B cell (primary cell): ENCODE data around the gene NPEPPS. TPM values are rescaled to one million over a fixed set of nuclear protein-coding genes. Genes with fewer than 3 reads are reported as not detected.

Source experiments
- ATAC-seq: fragments of 200-7000 bp; cut with Tn5 transposase; one replicate; pipeline ENCODE4 v1.10.0; 2021; ENCODE audit warnings: low read depth, mild to moderate bottlenecking, moderate number of reproducible peaks, moderate library complexity
- CTCF ChIA-PET: fragments of 350-600 bp; sonication (Branson Sonifier 250); formaldehyde crosslinking; loops from one replicate; lab custom pipeline; 2021; ENCODE audit warnings: antibody characterized with exemption, inconsistent platforms; lab: Charles Lee
- POLR2A ChIA-PET: fragments of 350-600 bp; sonication (Branson Sonifier 250); formaldehyde crosslinking; loops from one replicate; lab custom pipeline; 2021; ENCODE audit warnings: antibody characterized with exemption; lab: Charles Lee
- DNase-seq: peaks from one replicate; pipeline ENCODE4 v3.0.0; 2013
- H2AFZ ChIP-seq: 2 replicates; pipeline ENCODE4 v1.6.1; 2012; ENCODE audit warnings: mild to moderate bottlenecking, low read depth, low read length; ENCODE audit not compliant: insufficient read depth, poor library complexity, severe bottlenecking
- H3K27ac ChIP-seq, 2 donors: 1 replicate in 1 of 2; 2 replicates in 1 of 2; pipeline ENCODE4 v1.5.1; 2012 to 2013; ENCODE audit warnings: low read length in 2 of 2, mild to moderate bottlenecking in 2 of 2, moderate library complexity in 1 of 2
- H3K27me3 ChIP-seq, 4 experiments: fragments of 200-600 bp in 1 of 4; sonication (generic) in 1 of 4; replicated peaks in 1 of 4; 1 replicate in 2 of 4; 2 replicates in 2 of 4; pipeline versions ENCODE4 v1.6.1 to v1.7.0; 2013 to 2016; ENCODE audit warnings: low read length in 3 of 4, mild to moderate bottlenecking in 2 of 4, mixed read lengths in 1 of 4, moderate library complexity in 1 of 4; ENCODE audit not compliant: insufficient read depth in 4 of 4, control insufficient read depth in 3 of 4; ENCODE audit errors: control extremely low read depth in 1 of 4
- H3K36me3 ChIP-seq, 2 experiments: replicated peaks in 1 of 2; 1 replicate in 1 of 2; 2 replicates in 1 of 2; pipeline versions ENCODE4 v1.6.1 to v1.7.1; 2013; ENCODE audit warnings: low read length in 1 of 2; ENCODE audit not compliant: insufficient read depth in 2 of 2, control insufficient read depth in 1 of 2; ENCODE audit errors: control extremely low read depth in 1 of 2, extremely low read depth in 1 of 2
- H3K4me1 ChIP-seq, 2 donors: fragments of 200-600 bp in 1 of 2; sonication (generic) in 1 of 2; 1 replicate in 1 of 2; 2 replicates in 1 of 2; pipeline versions ENCODE4 v1.5.1 to v1.6.1; 2013 to 2017; ENCODE audit warnings: low read length in 2 of 2; ENCODE audit not compliant: control insufficient read depth in 2 of 2, insufficient read depth in 2 of 2
- H3K4me2 ChIP-seq: replicated peaks from 2 replicates; pipeline ENCODE3; 2012; ENCODE audit warnings: mild to moderate bottlenecking, low read depth, low read length; ENCODE audit not compliant: poor library complexity, severe bottlenecking
- H3K4me3 ChIP-seq, 5 experiments: fragments of 200-600 bp in 1 of 5; sonication (generic) in 1 of 5; 1 replicate in 3 of 5; 2 replicates in 2 of 5; pipeline versions ENCODE4 v1.5.1 to v1.7.0; 2011 to 2016; ENCODE audit warnings: low read length in 4 of 5, mild to moderate bottlenecking in 4 of 5, low read depth in 2 of 5, control low read depth in 1 of 5, moderate library complexity in 1 of 5; ENCODE audit not compliant: insufficient read depth in 1 of 5; ENCODE audit errors: control extremely low read depth in 1 of 5, extremely low read depth in 1 of 5
- H3K79me2 ChIP-seq: fragments of 200-600 bp; sonication (generic); one replicate; pipeline ENCODE4 v1.6.0; 2016; ENCODE audit warnings: low read length; ENCODE audit not compliant: control insufficient read depth, insufficient read depth
- H3K9ac ChIP-seq: fragments of 200-600 bp; sonication (generic); 2 replicates; pipeline ENCODE4 v1.6.1; 2017; ENCODE audit warnings: mild to moderate bottlenecking, low read length, moderate library complexity
- H3K9me3 ChIP-seq, 3 donors: one replicate each; pipeline versions ENCODE4 v1.6.1 to v1.7.1; 2013; ENCODE audit warnings: low read length in 2 of 3; ENCODE audit not compliant: control insufficient read depth in 2 of 3, insufficient read depth in 1 of 3; ENCODE audit errors: control extremely low read depth in 1 of 3
- H4K20me1 ChIP-seq: 2 replicates; pipeline ENCODE4 v1.6.0; 2012; ENCODE audit warnings: mild to moderate bottlenecking, low read length; ENCODE audit not compliant: insufficient read depth, control insufficient read depth, poor library complexity, severe bottlenecking
- H3K27ac Mint-ChIP-seq: one replicate; pipeline ENCODE4 v1.8.0; 2021; ENCODE audit warnings: mixed read lengths
- H3K27me3 Mint-ChIP-seq: one replicate; pipeline ENCODE4 v1.8.0; 2021; ENCODE audit warnings: mixed read lengths
- H3K4me1 Mint-ChIP-seq: one replicate; pipeline ENCODE4 v1.8.0; 2021; ENCODE audit warnings: mixed read lengths
- H3K4me3 Mint-ChIP-seq: one replicate; pipeline ENCODE4 v1.8.0; 2021; ENCODE audit warnings: mixed read lengths
- H3K9me3 Mint-ChIP-seq: one replicate; pipeline ENCODE4 v1.8.0; 2022; ENCODE audit warnings: mixed read lengths; ENCODE audit not compliant: insufficient read depth
- EZH2 ChIP-seq: IDR thresholded peaks from 2 replicates; pipeline ENCODE4 v1.6.1; 2012; ENCODE audit warnings: borderline replicate concordance, low read depth, mild to moderate bottlenecking, moderate library complexity, low read length; ENCODE audit not compliant: insufficient read depth, poor library complexity, severe bottlenecking
- WGBS: methylation state at CpG from one replicate; pipeline ENCODE4 v1.1.5; 2013; ENCODE audit warnings: missing lambda C conversion rate; ENCODE audit not compliant: insufficient coverage; 5-methylcytosine and 5-hydroxymethylcytosine counted together
- intact Hi-C: fragments of 100-400 bp; cut with micrococcal nuclease; formaldehyde crosslinking; loops from one replicate; pipeline ENCODE4 v1.10.0; 2022
- polyA plus RNA-seq: library from polyadenylated mRNA; depleted of rRNA; stranded (reverse); fragments of >200 nt; gene quantifications from 2 replicates; pipeline ENCODE4 v1.2.3, GENCODE V29; 2012
- total RNA-seq, 2 donors: library from RNA; stranded (reverse); fragments of 120-200 nt in 1 of 2; gene quantifications; 1 replicate in 1 of 2; 2 replicates in 1 of 2; pipeline versions ENCODE4 v1.2.3 to v1.2.4, GENCODE V29; 2013 to 2022
- TF ChIP-seq, protein P1 (sequence below): fragments of 200-600 bp; IDR thresholded peaks from one replicate; pipeline ENCODE4 v1.8.0; 2022; ENCODE audit warnings: antibody characterized with exemption, mild to moderate bottlenecking

Gene NPEPPS
- total and polyA plus RNA-seq, 2 donors (not counting 1 experiment from before 2014, with no cell fraction given), result 47.8 to 160 TPM

DNA sequence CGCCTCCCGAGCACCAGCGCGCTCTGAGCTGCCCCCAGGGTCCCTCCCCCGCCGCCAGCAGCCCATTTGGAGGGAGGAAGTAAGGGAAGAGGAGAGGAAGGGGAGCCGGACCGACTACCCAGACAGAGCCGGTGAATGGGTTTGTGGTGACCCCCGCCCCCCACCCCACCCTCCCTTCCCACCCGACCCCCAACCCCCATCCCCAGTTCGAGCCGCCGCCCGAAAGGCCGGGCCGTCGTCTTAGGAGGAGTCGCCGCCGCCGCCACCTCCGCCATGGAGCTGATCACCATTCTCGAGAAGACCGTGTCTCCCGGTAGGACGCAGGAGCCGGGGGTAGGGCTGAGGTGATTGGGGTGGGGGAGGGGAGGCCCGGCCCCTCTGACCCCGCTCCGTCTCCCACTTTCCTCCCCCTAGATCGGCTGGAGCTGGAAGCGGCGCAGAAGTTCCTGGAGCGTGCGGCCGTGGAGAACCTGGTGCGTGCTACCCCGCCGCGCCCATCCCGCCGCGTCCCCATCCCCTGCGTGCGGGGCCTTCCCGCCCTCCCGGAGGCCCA is 119.1 kb downstream of the NPEPPS start:
- H3K4me2 ChIP-seq, result peak overlapping the region; percentile 86
- peaks cover 5 to 33% of the 10 kb centered on the region in 2 experiments for H3K36me3 ChIP-seq
- no peaks in the 10 kb centered on the region for H3K27me3 ChIP-seq
- Mint-ChIP-seq H3K9me3 (no peaks in the 10 kb centered on the region), H3K27me3 (no peaks in the 10 kb centered on the region), H3K4me3 (peak overlapping the region; percentile 98), H3K4me1 (peaks cover 48% of the 10 kb centered on the region), H3K27ac (peak overlapping the region; percentile 98)
- H3K4me3 ChIP-seq, result peak overlapping the region in 4 of 5 experiments; percentile 76 to 93 (median 86)
- TF ChIP-seq EZH2, result no peak
- TF ChIP-seq, protein P1, sequence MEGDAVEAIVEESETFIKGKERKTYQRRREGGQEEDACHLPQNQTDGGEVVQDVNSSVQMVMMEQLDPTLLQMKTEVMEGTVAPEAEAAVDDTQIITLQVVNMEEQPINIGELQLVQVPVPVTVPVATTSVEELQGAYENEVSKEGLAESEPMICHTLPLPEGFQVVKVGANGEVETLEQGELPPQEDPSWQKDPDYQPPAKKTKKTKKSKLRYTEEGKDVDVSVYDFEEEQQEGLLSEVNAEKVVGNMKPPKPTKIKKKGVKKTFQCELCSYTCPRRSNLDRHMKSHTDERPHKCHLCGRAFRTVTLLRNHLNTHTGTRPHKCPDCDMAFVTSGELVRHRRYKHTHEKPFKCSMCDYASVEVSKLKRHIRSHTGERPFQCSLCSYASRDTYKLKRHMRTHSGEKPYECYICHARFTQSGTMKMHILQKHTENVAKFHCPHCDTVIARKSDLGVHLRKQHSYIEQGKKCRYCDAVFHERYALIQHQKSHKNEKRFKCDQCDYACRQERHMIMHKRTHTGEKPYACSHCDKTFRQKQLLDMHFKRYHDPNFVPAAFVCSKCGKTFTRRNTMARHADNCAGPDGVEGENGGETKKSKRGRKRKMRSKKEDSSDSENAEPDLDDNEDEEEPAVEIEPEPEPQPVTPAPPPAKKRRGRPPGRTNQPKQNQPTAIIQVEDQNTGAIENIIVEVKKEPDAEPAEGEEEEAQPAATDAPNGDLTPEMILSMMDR, result no peak
- peaks cover 26% of the 10 kb centered on the region for H4K20me1 ChIP-seq
- H3K9me3 ChIP-seq, result no peaks in the 10 kb centered on the region
- peaks cover 32% of the 10 kb centered on the region in 2 donors for H3K4me1 ChIP-seq
- peak overlapping the region; percentile 95 for H2AFZ ChIP-seq
- peak; percentile 4 for ATAC-seq
- peak; percentile 86 for DNase-seq
- H3K27ac ChIP-seq, result peak overlapping the region; percentile 46 to 76
- H3K9ac ChIP-seq, result peak overlapping the region; percentile 80
- CTCF ChIA-PET, result interaction anchor here (0.5 to 11.8 kb wide), 5 partner anchors 14 to 92 kb away, joined by 3 to 108 read pairs (median 3); no protein-coding TSS in a partner anchor
- H3K79me2 ChIP-seq, result peaks cover 54% of the 10 kb centered on the region
- intact Hi-C loops, result loop anchor here (1.0 to 2.0 kb wide), 5 partner anchors 10 to 246 kb away; partner anchors contain the start of genes SP2 and TBX21
- WGBS, result 0% methylated on average over 17 of the region's 48 CpGs
- POLR2A ChIA-PET, result interaction anchor here (0.5 to 2.6 kb wide), 18 partner anchors 9 to 1542 kb away, joined by 3 to 39 read pairs (median 4); partner anchors contain the start of genes EFCAB13, SCRN2 and SP2
